BJ (cell line): ENCODE data around the gene TYROBP. TPM values are rescaled to one million over a fixed set of nuclear protein-coding genes. Genes with fewer than 3 reads are reported as not detected.

Source experiments
- CTCF ChIA-PET: fragments of 350-600 bp; formaldehyde crosslinking; extraction: SDS; loops from one replicate; lab custom pipeline; 2021; ENCODE audit warnings: antibody characterized with exemption, inconsistent platforms; lab: Yijun Ruan, JAX
- POLR2A ChIA-PET: fragments of 300-600 bp; sonication (Branson Sonifier 250); formaldehyde crosslinking; extraction: SDS; loops from one replicate; lab custom pipeline; 2021; ENCODE audit warnings: antibody characterized with exemption; lab: Charles Lee
- DNase-seq: peaks from one replicate; pipeline ENCODE4 v3.0.0-alpha.2; 2011; ENCODE audit warnings: low read depth
- H3K27me3 ChIP-seq: 2 replicates; pipeline ENCODE4 v1.6.0; 2011; ENCODE audit warnings: low read length; ENCODE audit not compliant: control insufficient read depth, insufficient read depth
- H3K36me3 ChIP-seq: 2 replicates; pipeline ENCODE4 v1.5.1; 2011; ENCODE audit warnings: low read length; ENCODE audit not compliant: control insufficient read depth, insufficient read depth
- H3K4me3 ChIP-seq: 2 replicates; pipeline ENCODE4 v1.5.1; 2011; ENCODE audit warnings: low read depth, mild to moderate bottlenecking, control low read depth, low read length
- CTCF ChIP-seq: IDR thresholded peaks from 2 replicates; pipeline ENCODE4 v1.5.1; 2011; ENCODE audit warnings: low read depth, mild to moderate bottlenecking, control low read depth, inconsistent platforms, low read length, moderate library complexity; ENCODE audit not compliant: insufficient read depth
- polyA plus RNA-seq: library from polyadenylated mRNA; depleted of rRNA; stranded (reverse); fragments of >200 nt; gene quantifications from 2 replicates; pipeline ENCODE4 v1.2.3, GENCODE V29; 2011

TYROBP gene
- polyA plus RNA-seq, 1 experiment: not detected

DNA sequence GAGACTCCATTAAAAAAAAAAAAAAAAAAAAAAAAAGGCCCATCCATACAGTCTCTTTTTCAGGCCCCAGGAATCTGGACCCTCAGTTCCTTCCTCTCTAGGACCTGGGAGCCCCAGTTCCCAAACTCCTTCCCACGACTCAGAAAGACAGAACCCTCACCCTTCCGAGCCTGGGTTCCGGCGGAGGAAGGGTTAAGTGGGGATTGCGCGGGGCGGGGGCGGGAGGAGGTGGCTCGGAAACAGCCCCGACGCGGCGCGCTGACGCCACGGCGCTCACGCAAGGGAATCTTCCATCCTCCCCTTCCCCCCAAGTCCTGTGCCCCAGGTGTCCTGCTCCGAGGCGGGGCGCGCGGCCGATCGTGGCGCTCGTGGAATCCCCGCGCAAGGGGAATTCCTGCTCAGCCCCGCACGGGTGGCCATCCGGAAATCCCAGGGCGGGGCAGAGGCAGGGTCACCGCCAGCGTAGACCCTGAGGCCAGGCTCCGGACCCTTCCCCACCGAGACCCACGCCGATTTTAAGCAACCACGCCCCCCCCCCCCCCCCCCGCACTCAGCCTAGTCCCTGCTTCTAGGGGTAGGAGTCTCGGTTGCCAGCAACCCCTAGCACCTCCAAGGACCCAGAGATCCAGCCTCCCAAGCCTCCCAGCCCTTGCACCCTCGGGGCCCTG, 8.4 kb downstream of the TYROBP start:
- H3K4me3 ChIP-seq: peak overlapping the region; percentile 77
- no peak for TF ChIP-seq CTCF
- H3K27me3 ChIP-seq: no peaks in the 10 kb centered on the region
- H3K36me3 ChIP-seq: peaks cover 15% of the 10 kb centered on the region
- ChIA-PET POLR2A (no interaction called here), CTCF (no interaction called here)
- DNase-seq: no peak

DNA sequence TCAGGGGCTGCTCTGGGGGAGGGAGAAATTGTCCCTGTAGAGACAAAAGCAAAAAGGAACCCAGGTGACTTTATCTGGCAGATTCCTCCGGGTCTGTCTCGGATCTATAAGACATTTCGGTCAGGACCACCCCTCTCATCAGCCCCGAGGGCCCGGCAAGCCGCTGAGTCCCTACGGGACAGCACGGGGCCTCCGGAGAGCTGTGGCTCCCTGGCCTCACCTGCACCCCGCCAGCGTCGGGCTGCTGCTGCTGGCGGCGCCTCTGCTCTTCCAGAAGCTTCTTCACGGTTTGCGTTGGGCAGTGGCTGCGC, 9.6 kb downstream of the TYROBP start:
- no peak for DNase-seq
- TF ChIP-seq CTCF: no peak
- ChIA-PET POLR2A (no interaction called here), CTCF (interaction anchor here (1.4 to 1.5 kb wide), 2 partner anchors 16 to 33 kb away, joined by 5 to 6 read pairs; no protein-coding TSS in a partner anchor)
- Histone ChIP-seq H3K27me3 (no peaks in the 10 kb centered on the region), H3K4me3 (peak overlapping the region; percentile 77), H3K36me3 (peaks cover 15% of the 10 kb centered on the region)

DNA sequence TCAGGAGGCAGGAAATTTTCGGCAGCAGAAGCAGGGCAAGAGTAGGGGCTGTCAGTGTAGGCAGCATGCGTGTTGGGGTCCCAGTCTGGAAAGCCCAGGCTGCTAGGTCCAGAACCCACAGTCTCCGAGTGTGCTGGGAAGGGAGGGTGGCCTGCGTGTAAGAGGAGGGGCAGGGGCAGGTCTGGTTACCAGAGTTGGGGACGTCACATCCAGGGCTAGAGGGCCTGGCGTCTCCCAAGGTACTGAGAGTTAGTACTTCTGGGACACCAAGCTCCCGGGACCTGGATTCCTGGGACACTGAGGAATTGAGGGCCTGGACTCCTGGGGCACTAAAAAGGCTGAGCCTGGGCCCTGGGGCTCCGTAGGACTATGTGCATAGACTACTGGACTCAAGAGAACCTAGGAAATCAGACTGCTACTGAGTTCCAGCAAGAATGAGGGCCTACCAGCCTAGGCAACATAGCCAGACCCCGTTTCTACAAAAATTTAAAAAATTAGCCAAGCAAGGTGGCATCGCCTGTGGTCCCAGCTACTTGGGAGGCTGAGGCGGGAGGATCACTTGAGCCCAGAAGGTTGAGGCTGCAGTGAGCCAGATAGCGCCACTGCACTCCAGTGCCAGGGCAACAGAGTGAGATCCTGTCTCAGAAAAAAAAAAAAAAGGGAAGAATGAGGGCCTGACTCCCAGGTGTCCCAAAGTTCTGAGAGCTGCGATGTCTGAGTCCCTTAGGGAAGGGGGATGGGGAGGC, 10.2 kb downstream of the TYROBP start:
- Histone ChIP-seq H3K4me3 (peak overlapping the region; percentile 77), H3K27me3 (no peaks in the 10 kb centered on the region), H3K36me3 (peaks cover 17% of the 10 kb centered on the region)
- no peak for TF ChIP-seq CTCF
- ChIA-PET POLR2A (no interaction called here), CTCF (interaction anchor here (1.4 to 1.5 kb wide), 2 partner anchors 16 to 33 kb away, joined by 5 to 6 read pairs; no protein-coding TSS in a partner anchor)
- no peak for DNase-seq

GRCh38 chr19:35896643-35897040, 11.5 kb downstream of the TYROBP start:
- H3K4me3 ChIP-seq: no peak overlapping the region
- H3K27me3 ChIP-seq: no peaks in the 10 kb centered on the region
- no peak for DNase-seq
- ChIA-PET CTCF (no interaction called here), POLR2A (no interaction called here)
- H3K36me3 ChIP-seq: peaks cover 20% of the 10 kb centered on the region
- no peak for TF ChIP-seq CTCF

- POLR2A ChIA-PET: no interaction called here
- DNase-seq: no peak
- TF ChIP-seq CTCF: no peak
- CTCF ChIA-PET: interaction anchor here (0.8 kb wide), 1 partner anchor 30 kb away, joined by 3 read pairs; no protein-coding TSS in a partner anchor
- Histone ChIP-seq H3K36me3 (peaks cover 20% of the 10 kb centered on the region), H3K4me3 (no peak overlapping the region), H3K27me3 (no peaks in the 10 kb centered on the region)
Observed at GRCh38 chr19:35895911-35896642, 12.0 kb downstream of the TYROBP start.
